Right cardiac atrium (tissue), 5 donors: ENCODE results near the gene THSD4. TPM values are rescaled to one million over a fixed set of nuclear protein-coding genes. Genes with fewer than 3 reads are reported as not detected.

ENCODE experiments used
- ATAC-seq, 2 donors: fragments of 200-7000 bp; cut with Tn5 transposase; one replicate each; pipeline versions ENCODE4 v1.8.0 to v1.9.1; 2020; ENCODE audit warnings: moderate library complexity in 2 of 2, mild to moderate bottlenecking in 1 of 2
- DNase-seq, 3 donors: peaks; one replicate each; pipeline ENCODE4 v3.0.0-alpha.2; 2020
- H3K27ac ChIP-seq: one replicate; pipeline ENCODE4 v1.5.1; 2013; ENCODE audit warnings: mild to moderate bottlenecking, low read length, control low read depth, moderate library complexity
- H3K27me3 ChIP-seq: one replicate; pipeline ENCODE4 v1.6.1; 2013; ENCODE audit not compliant: control insufficient read depth, insufficient read depth
- H3K4me1 ChIP-seq: one replicate; pipeline ENCODE4 v1.6.1; 2013; ENCODE audit warnings: low read length; ENCODE audit not compliant: control insufficient read depth, insufficient read depth
- H3K4me3 ChIP-seq: one replicate; pipeline ENCODE4 v1.5.1; 2013; ENCODE audit warnings: low read length, control low read depth
- H3K9me3 ChIP-seq: one replicate; pipeline ENCODE4 v1.6.1; 2013; ENCODE audit warnings: low read length; ENCODE audit not compliant: control insufficient read depth
- WGBS: extraction: QIAGEN DNeasy Blood & Tissue Kit; methylation state at CpG from one replicate; pipeline ENCODE4 v1.1.7; 2013; 5-methylcytosine and 5-hydroxymethylcytosine counted together
- intact Hi-C, 4 donors: fragments of 100-400 bp; cut with DNase I; formaldehyde crosslinking; loops; one replicate each; pipeline versions ENCODE4 v1.11.0 to v1.14.0; 2022 to 2023
- polyA plus RNA-seq: library from polyadenylated mRNA; stranded (reverse); fragments of 200-250 nt; gene quantifications from one replicate; pipeline ENCODE4 v1.2.3, GENCODE V29; 2013
- total RNA-seq, 4 donors: library from RNA; stranded (reverse); fragmentation: NEBNext Ultra II Directional; extraction: Animal tissue kit (Norgen Biotek cat#: 25700); gene quantifications; one replicate each; pipeline ENCODE4 v1.2.1, GENCODE V29; 2021
- donor health status: healthy with polysubstance abuse.
- donor health status: DM: no; HTN: yes; CAD: no.
- donor health status: DM: no; HTN: no; CAD: no.
- donor health status: DM: no; HTN: yes; CAD: no; lungs with severe emphysema.
- donor health status: DM: yes; HTN: yes; CAD: no.

The THSD4 gene
- total and polyA plus RNA-seq, 5 donors, result 40.5 to 93.8 (median 67.3) TPM

DNA sequence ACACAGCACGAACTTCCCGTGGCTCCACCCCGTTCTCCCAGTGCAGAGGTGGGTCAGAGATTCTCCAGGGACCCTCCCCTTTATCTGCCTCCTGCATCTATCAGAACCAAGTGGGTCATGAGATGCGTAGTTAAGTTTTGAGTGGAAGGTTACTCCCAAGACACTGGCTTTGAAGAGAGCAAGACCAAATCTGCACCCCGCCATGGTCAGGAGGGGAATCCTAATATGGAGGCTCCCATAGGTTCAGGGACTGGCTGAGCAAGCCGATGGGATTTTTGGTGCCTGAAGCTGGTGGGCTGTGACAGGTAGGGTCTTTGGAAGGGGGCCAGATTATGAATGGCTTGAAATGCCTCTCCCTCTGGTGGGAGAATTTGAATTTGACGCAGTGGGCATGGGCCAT lies 488.1 kb downstream of the THSD4 start:
- no peak for ATAC-seq

DNA sequence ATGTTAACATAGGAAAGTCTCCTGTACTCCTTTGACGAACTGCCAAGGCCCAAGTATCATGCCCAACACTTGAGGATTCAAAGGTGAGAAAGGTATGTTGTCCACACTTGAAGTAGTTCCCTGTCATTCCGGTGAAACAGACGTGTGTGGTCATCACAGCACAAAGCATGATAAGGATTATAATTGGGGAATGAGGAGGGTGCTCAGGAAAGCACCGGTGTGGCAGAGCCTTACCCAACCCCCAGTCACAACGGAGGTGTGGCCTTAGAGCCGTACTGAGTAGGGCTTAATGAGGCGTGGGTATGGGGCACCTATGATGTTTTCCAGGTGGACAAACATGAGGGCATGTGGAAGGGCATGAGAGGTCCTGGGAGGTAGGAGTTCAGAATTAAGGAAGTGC lies 492.1 kb downstream of the THSD4 start:
- Histone ChIP-seq H3K27me3 (no peaks in the 10 kb centered on the region), H3K4me3 (no peak overlapping the region), H3K4me1 (peaks cover 5% of the 10 kb centered on the region), H3K9me3 (no peaks in the 10 kb centered on the region), H3K27ac (no peak overlapping the region)
- WGBS, result 81% methylated on average over 7 of the region's 7 CpGs
- no peak for DNase-seq
- intact Hi-C loops, result no loop called here
- no peak for ATAC-seq

More for the DNA sequence above, 488.1 kb downstream of the THSD4 start:
- H3K27ac ChIP-seq, result no peak overlapping the region
- H3K4me3 ChIP-seq, result no peak overlapping the region
- peaks cover 5% of the 10 kb centered on the region for H3K4me1 ChIP-seq
- no peak for DNase-seq
- H3K27me3 ChIP-seq, result no peaks in the 10 kb centered on the region
- 46% methylated on average over 7 of the region's 7 CpGs for WGBS
- intact Hi-C loops, result no loop called here
- H3K9me3 ChIP-seq, result no peaks in the 10 kb centered on the region

DNA sequence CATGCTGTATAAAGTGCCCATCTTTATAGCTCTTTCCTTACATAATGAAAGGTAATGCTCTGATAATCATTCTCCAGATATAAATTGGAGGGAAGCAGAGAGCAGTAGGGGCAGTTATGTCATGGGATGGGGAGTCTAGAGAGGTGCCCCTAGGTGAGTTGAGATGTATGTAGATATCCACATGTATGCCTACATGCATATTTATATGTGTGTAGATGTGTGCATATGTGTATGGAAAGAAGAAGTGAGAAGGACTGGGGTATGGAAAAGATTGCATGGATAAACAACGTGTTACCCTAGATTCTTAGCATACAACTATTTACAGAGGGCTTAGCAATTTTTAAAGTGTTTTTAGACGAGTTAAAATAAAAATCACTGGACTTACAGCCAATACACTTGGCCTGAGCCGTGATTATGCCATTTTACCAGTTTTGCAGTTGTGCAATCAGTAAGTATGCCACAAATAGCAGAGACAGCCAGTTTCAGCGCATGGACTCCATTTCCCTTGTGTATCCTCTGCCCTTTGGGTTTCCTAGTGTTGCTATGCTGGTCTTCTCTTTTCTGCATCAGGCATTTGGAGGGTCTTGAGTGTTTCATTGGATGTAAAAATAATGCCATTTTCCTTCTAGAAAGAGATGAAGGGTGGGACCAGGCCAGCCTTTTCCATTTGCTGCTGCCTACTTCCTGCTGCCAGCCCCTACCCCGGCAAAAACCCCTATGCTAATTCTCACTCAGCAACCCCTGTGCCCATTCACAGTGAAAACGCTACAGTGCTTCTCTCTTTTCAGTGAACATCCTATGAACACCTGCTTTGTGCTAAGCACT lies 495.7 kb downstream of the THSD4 start:
- no peak overlapping the region for H3K4me3 ChIP-seq
- intact Hi-C loops, result no loop called here
- H3K27ac ChIP-seq, result peak overlapping the region; percentile 6
- no peaks in the 10 kb centered on the region for H3K9me3 ChIP-seq
- H3K27me3 ChIP-seq, result no peaks in the 10 kb centered on the region
- DNase-seq (no peak), ATAC-seq (peak in 1 of 2 donors; percentile 50)
- 67% methylated on average over 6 of the region's 6 CpGs for WGBS
- H3K4me1 ChIP-seq, result peaks cover 5% of the 10 kb centered on the region

DNA sequence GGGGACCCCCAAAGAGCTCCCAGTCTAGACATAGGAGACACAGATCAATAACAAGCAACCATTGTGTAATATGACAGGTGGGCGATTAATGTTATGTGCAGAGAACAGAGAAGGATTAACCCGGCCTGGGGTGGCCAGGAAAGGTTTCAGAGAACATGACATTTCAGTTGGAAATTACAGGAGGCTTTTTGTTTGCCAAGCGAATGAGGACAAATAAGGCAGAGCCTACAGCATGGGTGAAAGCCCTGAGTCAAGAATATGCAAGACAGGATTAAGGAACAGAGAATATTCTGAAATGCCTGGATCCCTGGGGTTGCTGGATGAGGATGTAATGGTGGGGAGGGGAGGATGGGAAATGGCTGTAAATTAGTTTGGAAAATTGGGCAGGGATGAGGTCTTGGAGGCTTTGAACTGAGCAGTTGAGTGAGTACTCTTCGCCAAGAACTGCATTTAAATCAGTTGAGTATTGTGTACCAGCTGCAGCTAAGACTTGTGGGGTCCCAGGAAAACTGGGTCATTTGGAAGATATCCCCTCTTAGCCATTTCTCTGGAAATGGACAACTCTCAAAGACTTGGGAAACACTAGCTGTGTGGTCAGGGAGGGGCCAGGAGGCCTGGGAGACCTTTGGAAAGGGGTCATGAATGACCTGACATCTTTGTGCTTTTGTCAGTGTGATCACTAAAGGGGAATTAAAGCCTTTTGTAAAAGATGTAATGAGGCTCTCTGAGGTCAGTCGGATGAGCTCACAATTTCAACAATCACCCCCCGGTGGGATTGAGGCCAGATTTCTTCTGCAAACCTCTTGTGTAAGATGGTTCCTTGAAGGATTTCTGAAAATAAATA lies 496.5 kb downstream of the THSD4 start:
- H3K4me1 ChIP-seq, result peaks cover 5% of the 10 kb centered on the region
- no peak overlapping the region for H3K4me3 ChIP-seq
- ATAC-seq (no peak), DNase-seq (peak in 1 of 3 donors; percentile 24)
- intact Hi-C loops, result no loop called here
- no peaks in the 10 kb centered on the region for H3K27me3 ChIP-seq
- peak overlapping the region; percentile 6 for H3K27ac ChIP-seq
- H3K9me3 ChIP-seq, result no peaks in the 10 kb centered on the region
- WGBS, result 74% methylated on average over 6 of the region's 6 CpGs

DNA sequence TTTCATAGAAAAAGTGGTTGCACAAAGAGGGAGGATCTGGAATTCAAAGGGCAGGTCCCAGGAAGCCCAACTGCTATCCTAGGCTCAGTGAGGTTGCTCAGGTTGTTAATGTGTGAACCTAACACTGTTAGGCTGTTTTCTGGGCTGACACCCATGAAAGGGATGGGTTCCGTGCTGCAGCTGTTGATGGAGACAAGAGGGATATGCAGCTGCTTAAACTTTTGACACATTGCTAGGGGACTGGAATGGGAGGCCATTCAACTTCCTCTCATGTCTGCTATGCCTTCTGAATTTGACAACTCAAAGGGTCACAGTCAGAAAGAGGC lies 497.1 kb downstream of the THSD4 start:
- Histone ChIP-seq H3K27ac (no peak overlapping the region), H3K4me3 (no peak overlapping the region), H3K9me3 (no peaks in the 10 kb centered on the region), H3K27me3 (no peaks in the 10 kb centered on the region), H3K4me1 (peaks cover 5% of the 10 kb centered on the region)
- no peak for DNase-seq
- WGBS, result 54% methylated on average over 1 of the region's 1 CpG
- intact Hi-C loops, result no loop called here
- no peak for ATAC-seq

DNA sequence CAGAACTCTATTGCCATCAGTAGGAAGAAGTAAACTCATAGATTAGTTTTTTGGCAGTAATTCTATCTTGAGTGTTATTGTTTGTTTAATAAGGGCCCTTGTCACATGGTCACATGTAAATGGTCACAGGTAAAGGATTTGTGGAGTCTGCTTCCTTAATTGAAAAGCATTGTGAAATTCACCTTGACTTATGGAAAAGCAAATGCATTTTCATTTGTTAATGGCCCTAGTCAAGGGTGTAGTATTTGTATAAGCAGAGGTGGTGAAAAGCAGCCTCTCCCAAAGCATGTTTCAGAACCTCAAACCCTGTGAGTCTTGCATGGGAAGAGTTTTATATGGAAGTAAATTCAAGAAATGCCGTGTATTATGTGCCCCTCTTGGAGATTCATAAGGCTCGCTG lies 497.6 kb downstream of the THSD4 start:
- ATAC-seq (no peak), DNase-seq (no peak)
- intact Hi-C loops, result no loop called here
- H3K9me3 ChIP-seq, result no peaks in the 10 kb centered on the region
- H3K27me3 ChIP-seq, result no peaks in the 10 kb centered on the region
- H3K4me3 ChIP-seq, result no peak overlapping the region
- peaks cover 5% of the 10 kb centered on the region for H3K4me1 ChIP-seq
- WGBS, result 92% methylated on average over 2 of the region's 2 CpGs
- H3K27ac ChIP-seq, result no peak overlapping the region

DNA sequence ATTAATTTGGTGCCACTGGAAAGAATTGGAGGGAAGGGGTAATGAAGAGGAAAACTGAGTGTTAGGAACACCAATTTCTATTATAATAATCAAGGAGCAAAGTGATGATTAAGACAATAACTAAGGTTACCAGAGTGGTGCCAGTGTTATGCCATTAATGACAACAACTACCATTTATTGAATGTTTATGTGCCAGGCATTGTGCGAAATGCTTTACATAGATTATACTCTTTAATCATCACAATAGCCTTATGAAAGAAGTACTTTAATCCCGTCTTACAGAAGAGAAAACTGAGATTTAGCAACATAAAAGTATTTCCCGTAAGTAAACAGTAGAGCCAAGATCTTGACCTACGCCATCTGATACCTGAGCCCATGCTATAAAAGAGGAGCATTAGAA lies 507.8 kb downstream of the THSD4 start:
- Histone ChIP-seq H3K27ac (no peak overlapping the region), H3K27me3 (no peaks in the 10 kb centered on the region), H3K4me3 (no peak overlapping the region), H3K4me1 (no peaks in the 10 kb centered on the region), H3K9me3 (no peaks in the 10 kb centered on the region)
- ATAC-seq (no peak), DNase-seq (no peak)
- 94% methylated on average over 4 of the region's 4 CpGs for WGBS
- intact Hi-C loops, result no loop called here

DNA sequence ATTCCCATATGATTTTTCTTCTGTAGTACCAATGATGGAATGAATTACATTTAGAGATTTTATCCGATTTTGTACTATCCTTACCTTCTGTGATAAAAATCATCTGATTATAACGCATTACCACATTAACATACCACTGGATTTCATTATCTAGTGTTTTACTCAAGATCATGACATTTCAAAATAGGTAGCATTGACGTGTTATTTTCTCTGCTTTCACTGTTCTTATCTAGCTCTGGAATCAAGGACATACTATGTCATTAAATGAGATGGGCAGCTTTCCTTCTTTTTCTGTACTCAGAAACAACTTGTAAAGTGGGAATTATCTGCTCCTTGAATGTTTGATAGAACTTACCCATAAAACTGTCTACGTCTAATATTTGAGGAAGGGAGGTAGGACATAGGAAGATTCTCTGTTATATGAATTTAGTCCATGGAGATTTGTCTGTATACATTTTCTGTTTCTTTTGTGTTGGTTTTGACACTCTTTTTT lies 511.4 kb downstream of the THSD4 start:
- no peak for DNase-seq
- WGBS, result 90% methylated on average over 4 of the region's 4 CpGs
- intact Hi-C loops, result no loop called here

DNA sequence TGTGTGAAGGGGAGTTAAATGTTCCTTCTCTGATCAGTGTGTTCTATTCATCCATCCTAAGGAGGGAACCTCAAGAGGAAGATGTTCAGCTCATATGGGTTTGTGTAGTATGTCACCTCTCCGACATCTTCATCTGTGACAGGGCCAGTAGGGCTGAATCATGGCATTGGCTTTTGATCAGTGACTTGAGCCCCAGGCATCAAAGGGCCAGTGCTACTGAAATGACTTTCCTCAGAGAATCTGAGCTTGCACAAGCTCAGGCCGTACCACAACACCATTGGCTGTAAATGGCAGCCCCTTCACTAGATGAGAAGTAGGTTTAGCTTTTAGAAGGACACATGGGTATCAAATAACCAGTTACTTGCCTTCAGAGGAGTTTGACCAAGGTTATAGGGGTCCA lies 511.9 kb downstream of the THSD4 start:
- WGBS, result 88% methylated on average over 2 of the region's 2 CpGs
- DNase-seq (no peak), ATAC-seq (no peak)
- Histone ChIP-seq H3K4me3 (no peak overlapping the region), H3K27me3 (no peaks in the 10 kb centered on the region), H3K27ac (no peak overlapping the region), H3K4me1 (peaks cover 3% of the 10 kb centered on the region), H3K9me3 (no peaks in the 10 kb centered on the region)
- intact Hi-C loops, result no loop called here

More for the DNA sequence above, 511.4 kb downstream of the THSD4 start:
- Histone ChIP-seq H3K9me3 (no peaks in the 10 kb centered on the region), H3K27me3 (no peaks in the 10 kb centered on the region), H3K4me3 (no peak overlapping the region), H3K27ac (no peak overlapping the region), H3K4me1 (peaks cover 3% of the 10 kb centered on the region)
- no peak for ATAC-seq

DNA sequence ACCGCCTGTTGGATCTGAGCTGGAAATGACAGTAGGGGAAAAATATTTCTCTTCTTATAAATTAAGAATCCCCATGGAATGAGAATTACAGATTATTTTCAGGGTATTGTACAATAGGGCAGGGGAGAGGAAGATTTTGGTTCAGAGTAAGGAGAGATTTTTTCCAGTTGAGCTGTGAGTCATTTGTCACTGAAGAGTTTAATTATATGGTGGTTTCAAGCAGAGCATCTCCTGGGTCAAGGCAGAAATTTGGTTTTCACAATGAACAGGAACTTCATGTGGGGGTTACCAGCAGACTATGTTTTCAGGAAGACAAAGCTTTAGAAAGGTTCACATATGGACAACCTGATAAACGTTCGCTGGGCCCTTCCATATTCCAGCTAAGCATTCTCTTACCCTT lies 512.3 kb downstream of the THSD4 start:
- peaks cover 3% of the 10 kb centered on the region for H3K4me1 ChIP-seq
- ATAC-seq (no peak), DNase-seq (no peak)
- intact Hi-C loops, result no loop called here
- H3K27me3 ChIP-seq, result no peaks in the 10 kb centered on the region
- H3K9me3 ChIP-seq, result no peaks in the 10 kb centered on the region
- no peak overlapping the region for H3K4me3 ChIP-seq
- 85% methylated on average over 3 of the region's 3 CpGs for WGBS
- H3K27ac ChIP-seq, result no peak overlapping the region
